Endometrial microvascular endothelial cells (primary cell): ENCODE results near the gene WWOX. TPM values are rescaled to one million over a fixed set of nuclear protein-coding genes. Genes with fewer than 3 reads are reported as not detected.

Source experiments
- in situ Hi-C: cut with HindIII; loops from 2 replicates; pipeline ENCODE4 v1.10.0; 2017; ENCODE audit warnings: low sequenced_read_pairs, low pct_unique_long_range_greater_than_20kb; ENCODE audit errors: inconsistent ontology term
- total RNA-seq: library from RNA; depleted of rRNA; stranded (reverse); fragments of >200 nt; gene quantifications from one replicate; pipeline ENCODE4 v1.2.3, GENCODE V29; 2015; ENCODE audit errors: inconsistent ontology term

The WWOX gene
- total RNA-seq, 1 donor from 2014 or later = 6.4 TPM

DNA sequence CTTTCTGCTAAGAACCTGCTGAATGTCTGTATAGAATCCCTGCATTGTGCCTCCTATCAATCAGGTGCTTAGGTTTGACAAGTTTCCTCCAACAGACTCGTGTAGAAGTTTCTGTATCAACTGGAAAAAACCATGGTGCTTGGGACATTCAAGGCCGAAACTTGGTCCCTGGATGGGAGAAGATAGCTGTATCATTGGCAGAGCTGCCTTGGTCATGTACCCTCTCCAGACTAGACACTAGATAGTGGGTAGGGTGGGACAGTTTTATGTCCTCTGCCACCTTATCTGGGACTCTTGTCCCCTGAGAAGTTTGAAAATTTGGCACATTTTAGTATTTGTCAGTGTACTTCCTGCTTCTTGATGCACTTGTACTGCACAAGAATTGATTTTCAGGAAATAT, 520.8 kb downstream of the WWOX start:
- in situ Hi-C loops = no loop called here

DNA sequence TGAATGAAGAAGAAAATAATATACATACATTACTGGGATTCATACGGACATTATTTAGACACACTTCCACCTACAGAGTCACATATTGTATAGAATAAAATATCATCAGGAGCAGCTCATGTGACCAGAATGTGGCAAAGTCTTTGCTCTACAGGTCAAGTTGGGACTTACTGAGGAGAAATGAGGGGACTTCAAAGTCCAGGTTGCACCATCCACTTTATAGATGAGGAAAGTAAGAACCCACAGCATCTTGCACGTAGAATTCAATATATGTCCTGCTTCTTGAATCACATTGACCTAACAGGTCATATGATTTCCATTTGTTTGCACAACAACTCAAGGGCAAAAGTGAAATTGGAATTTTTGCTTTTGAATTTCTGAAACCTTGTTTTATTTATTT, 524.3 kb downstream of the WWOX start:
- in situ Hi-C loops = no loop called here

DNA sequence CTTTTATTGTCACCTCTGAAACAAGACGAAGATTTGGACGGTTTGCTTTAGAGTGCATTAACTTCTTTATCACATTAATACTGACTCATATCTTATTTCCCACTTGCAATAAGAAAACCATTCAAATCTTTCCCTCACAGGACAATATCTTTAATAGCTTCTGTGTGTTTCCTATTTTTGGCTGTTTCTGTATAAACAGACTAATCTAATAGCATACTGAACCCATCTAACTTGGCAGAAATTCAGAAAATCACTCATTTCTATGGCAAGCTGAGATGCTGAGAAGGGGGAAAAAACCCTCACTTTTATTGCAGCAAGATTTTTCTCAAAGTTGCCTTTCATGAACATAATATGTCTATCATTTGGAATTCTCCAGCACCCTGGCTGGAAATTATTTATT, 524.9 kb downstream of the WWOX start:
- in situ Hi-C loops = no loop called here

DNA sequence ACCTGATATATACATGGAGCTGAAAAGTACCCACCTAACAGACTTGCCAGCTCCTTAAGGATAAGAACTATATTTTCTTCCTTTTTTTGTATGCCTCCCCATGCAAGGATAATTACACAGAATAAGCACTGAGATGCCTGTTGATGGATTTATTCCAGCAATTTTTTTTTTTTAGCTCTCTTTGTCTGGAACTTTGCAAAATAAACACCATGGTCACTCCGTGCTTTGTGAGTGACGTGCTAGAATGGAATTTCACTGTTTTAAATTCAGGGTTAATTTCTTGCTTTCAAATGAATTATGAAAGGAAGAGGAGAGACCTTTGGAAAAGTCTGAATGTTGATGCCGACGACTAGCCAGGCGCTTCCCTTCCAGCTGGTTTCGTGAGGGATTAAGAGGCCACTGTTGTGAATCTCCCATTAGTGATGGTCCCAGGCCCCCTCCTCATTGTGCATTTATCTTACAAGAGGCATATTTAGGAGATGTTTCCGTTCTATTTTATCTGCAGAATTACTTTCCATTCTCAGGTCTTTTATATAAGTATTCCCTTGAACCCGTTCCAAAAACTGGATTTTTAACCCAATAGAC, 529.1 kb downstream of the WWOX start:
- in situ Hi-C loops = no loop called here

DNA sequence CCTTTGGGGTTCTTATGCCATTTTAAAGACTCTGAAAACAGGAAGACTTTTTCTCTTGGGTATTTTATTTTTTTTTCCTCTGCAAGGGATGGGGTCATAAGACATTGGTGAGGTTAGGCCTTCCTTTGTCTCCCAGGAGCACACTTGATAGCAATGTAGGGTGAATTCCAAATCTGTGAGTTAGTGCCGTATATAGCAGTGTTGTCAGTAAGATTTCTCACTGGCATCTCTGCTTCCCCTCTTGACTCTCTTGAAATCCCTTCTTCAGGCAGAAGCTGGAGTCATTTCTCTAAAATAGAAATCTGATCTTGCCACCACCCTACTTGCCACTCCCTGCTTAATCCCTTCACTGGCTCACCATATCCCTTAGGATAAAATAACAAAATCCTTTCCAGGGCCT, 529.7 kb downstream of the WWOX start:
- in situ Hi-C loops = no loop called here

DNA sequence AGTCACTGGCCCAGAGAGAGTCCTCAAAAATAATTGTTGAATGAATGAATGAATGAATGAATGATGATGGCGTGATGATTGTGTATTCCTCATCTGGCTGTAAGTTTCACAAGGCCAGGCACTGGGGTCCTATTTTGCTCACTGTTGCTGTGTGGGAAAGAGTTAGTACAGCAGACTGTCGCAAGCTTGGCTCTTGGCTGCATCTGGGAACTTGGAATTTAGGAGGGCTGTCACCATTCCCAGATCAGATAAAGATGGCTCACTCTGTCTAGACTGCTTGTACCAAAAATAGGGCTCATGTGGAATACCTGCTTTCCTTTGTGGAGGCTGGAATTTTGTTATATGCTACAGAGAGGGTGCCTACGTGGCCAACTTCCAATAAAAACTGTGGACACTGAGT, 530.6 kb downstream of the WWOX start:
- in situ Hi-C loops = no loop called here

DNA sequence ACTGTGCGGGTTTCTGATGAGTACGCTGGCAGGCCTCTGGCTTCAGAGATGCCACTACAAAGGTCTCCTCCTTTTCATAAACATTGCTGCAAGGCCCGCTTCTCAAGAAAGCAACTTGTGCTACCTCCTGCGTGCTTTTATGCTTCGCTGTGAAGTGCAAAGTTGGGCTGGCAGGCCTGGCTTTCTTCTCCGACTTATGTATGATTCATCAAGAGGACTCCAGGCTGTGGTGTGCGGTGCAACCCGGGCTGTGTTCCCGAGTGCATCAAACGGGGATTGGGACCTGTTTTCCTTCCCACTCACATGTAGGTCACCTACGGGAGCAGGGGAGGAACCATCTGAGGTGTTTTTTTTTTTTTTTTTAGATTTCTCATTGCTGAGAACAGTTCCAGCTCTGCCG, 534.1 kb downstream of the WWOX start:
- in situ Hi-C loops = no loop called here

DNA sequence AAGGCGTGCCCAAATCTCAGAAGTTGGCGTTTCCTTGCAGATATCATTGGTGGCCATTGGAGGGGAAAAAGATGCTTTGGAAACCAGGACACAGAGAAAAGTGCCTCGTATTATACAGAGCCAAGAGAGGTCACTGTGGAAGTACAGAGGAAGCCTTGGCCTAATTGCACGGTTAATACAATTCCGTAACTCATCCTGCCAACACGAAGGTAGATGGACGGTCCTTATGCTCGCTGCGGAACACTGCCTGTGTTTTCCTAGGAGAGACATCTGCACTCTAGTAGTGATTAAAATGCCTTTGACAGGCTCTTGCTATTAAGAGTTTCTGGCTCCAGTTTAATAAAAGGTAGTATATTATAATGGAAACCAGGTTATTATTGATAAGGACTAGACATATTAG, 536.4 kb downstream of the WWOX start:
- in situ Hi-C loops = no loop called here

DNA sequence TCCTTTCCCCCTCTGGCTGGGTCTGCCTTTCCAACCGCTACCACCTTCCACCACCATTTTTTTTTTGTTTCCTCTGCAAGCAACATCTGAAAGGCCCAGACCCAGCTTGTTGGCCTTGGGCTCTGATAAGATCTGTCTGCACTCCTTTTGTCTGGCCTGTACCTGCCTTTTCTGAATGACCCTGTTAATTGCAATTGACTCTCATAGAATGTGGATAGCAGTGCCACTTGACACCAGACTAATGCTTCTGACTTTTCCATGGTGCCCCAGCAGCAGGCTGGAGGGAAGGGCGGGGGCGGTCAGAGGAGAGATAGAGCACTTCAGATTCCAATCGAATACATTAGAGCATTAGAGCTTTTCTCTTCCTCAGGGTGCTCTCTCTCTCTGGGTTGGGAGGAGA, 538.9 kb downstream of the WWOX start:
- in situ Hi-C loops = no loop called here

DNA sequence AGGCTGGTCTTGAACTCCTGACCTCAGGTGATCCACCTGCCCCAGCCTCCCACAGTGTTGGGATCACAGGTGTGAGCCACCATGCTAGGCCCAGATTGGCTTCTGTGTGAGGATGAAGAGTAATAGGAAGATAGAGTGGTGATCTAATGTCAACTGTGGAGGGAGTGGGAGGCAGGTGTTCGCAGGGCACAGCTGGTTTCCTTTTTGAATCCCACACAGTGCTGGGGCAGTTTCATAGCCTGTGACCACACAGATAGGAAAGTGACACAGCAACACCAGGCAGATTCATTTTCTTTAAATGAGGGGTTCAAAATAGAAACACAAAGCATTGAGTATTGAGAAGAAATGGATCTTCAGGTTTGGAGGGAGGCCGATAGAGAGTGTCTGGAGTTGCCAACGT, 540.3 kb downstream of the WWOX start:
- in situ Hi-C loops = no loop called here

DNA sequence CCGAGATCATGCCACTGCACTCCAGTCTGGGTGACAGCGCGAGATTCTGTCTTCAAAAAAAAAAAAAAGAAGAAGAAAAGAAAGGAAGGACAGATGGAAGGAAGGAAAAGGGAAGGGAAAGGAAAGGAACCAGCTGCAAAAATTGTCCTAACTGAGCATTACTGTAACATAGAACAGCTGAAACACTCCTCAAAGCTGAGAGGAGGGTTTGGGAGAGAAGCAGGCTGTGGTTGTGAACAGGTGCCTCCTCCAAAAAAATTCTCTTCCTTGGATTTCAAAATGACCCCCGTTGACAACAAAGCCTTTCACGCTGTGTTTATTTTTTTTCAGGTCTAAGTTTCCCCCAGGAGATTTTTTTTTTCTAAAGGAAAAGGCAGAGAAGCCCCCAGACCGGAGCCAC, 541.4 kb downstream of the WWOX start:
- in situ Hi-C loops = no loop called here

DNA sequence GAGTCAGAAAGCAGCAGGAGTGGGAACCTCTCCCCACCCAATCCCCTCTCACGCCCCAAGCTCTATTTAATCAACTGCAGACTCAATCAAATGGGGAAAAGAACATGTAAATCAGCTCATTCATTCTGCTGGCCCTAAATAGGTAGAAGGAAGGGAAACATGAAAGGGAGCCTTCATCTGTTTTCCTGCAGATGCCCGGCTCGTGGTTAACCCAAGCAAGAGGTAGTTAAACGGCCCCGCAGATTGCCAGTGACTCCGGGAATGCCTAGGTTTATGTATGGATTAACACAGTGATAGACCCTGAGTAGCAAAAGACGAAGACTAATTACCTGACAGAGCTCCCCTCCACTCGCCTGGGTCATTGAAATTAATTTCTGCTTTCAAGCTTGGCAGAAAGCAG, 542.0 kb downstream of the WWOX start:
- in situ Hi-C loops = no loop called here

DNA sequence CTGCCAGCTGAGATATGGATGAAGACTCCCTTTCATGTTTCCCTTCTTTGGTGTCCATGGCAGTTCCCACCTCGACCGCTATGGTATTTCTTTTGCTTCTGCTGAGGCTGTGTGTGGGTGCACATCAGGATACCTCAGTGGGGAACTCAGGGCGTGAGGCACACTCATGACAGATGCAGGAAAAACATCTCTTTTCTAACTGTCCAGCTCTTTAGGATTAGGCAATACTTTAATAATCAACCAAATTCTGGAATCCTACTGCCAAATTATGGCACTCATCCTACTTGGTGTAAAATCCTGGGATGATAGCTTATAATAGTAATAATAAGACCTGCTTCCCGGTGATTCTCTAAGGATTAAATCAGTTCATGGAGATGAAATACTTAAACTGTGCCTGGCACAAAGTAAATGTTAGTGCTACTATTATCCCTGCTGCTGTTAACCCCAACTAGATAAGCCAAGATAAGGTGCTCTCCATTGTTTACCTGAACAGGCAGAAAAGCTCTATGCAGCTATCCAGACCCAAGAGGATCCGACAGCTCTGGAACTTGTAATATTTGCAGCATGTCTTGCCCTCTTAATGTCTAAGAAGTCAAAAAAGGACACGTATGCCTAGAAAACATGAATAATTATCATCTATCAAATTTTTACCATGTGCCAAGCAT, 543.3 kb downstream of the WWOX start:
- in situ Hi-C loops = no loop called here

DNA sequence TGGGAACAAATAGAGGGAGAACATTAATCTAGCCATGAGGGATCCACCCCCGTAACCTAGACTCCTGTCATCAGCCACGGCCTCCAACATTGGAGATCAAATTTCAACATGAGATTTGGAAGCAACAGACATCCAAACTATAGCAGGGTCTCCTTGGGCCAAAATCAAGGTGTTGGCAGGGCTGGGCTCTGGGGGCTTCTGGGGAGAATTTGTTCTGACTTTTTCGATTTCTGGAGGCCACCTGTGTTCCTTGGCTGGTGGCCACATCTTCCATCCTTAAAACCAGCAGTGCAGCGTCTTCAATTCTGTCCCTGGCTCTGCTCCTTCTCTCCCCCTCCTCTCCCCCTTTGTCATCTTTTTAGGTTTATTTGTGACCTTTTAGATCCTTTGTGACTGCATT, 546.2 kb downstream of the WWOX start:
- in situ Hi-C loops = no loop called here

DNA sequence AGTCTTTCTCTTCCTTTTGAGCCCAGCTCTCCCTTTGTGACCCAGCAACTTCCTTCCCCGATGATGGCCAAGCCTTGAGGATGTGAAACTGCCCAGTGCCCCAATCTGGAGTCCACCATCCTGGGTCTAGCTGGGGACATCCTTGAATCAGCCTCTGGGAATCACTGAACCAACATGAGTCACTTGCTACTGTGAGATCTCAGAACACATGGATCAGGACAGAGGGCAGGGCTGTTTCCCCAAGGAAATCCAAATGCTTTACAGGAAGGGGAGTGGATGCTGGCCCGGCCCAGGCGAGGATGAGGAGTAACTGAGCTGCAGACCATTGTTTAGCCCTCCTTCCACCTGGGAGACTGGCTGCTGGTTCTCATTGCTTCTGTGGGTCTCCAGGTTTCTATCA, 547.6 kb downstream of the WWOX start:
- in situ Hi-C loops = no loop called here

DNA sequence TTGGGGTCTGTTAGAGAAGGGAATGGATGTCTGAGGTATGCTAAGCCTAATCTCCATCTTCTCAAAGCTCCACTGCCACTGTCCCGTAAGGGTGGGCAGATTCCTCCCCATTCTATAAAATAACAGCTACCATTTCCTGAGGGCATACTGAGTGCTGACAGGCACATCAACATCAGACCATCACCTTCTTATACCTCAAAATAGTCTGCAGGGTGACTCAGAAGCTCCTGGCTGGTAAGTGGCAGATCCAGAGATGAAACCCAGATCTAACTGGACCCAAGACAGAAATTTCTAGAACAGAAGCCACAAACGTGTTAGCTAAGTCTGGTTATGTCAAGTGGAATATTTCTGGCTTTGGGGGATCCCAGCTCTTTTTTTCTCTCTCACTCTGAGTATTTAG, 548.0 kb downstream of the WWOX start:
- in situ Hi-C loops = no loop called here

DNA sequence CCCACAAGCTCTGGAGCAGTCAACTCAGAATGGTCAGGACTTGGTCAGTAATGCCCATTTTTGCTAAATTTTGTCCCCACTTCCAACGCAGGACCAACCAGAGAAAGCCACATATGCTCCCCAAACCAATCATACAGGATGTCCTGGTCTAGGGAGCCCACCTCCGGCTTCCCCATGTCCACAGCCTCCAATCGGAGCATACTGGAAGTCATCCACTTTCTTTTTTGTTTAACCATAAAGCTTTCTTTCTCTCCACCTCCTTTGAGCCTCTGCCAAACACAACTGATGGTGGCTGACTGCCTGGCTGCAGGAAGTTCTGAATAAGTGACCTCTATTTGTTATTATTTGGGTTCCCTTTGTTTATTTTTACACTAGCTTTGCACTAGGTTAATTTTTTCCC, 549.1 kb downstream of the WWOX start:
- in situ Hi-C loops = no loop called here

DNA sequence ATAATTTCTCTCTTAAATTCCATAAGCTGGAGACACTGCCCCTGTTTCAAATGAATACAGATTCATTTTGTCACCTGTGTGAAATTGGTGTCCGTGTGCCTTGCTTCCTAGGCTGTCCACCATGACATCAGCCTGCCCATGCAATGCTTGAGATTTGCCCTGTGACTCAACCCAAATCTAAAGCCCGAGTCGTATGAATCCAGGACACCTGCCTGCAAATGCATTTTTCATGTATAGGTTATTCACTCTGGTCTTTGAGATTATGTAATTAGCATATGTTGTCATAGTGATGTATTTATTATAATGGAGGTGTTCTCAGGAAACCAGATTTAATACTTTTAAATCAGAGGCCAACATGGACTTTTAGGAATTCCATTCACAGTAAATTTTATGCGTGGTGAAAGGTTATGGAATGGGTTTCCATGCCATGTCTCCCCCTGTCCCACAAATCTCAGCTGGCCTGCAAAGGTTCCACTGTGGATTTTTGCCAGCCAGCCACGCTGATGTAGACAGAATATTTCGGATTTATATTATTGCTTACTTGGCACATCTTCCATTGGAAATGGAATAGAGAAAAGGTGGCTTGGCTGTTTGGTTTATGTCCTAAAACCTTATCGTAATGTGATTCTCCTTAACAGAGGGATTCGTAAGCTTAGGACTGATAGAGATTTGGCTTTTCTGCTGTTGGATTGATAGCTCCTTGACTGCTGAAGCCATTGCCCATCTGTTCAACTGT, 551.1 kb downstream of the WWOX start:
- in situ Hi-C loops = no loop called here

DNA sequence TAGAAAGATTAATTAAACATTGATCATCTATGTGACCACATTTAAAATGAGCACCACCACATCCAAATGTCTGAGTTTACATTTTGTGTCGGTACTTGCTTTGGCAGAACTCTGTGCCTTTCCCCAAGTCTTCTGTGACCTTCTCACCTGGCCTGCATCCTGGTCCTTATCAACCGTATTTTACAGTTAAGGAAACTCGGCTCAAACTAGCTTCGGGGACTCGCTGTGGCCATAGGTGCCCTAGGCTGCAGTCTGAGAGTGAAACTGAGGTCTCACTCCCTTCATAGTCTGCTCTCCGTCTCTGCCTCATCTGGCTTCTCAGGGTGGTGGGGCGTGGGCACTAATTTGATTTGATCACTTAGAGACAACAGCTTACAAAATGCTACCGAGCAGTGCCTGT, 555.5 kb downstream of the WWOX start:
- in situ Hi-C loops = no loop called here

DNA sequence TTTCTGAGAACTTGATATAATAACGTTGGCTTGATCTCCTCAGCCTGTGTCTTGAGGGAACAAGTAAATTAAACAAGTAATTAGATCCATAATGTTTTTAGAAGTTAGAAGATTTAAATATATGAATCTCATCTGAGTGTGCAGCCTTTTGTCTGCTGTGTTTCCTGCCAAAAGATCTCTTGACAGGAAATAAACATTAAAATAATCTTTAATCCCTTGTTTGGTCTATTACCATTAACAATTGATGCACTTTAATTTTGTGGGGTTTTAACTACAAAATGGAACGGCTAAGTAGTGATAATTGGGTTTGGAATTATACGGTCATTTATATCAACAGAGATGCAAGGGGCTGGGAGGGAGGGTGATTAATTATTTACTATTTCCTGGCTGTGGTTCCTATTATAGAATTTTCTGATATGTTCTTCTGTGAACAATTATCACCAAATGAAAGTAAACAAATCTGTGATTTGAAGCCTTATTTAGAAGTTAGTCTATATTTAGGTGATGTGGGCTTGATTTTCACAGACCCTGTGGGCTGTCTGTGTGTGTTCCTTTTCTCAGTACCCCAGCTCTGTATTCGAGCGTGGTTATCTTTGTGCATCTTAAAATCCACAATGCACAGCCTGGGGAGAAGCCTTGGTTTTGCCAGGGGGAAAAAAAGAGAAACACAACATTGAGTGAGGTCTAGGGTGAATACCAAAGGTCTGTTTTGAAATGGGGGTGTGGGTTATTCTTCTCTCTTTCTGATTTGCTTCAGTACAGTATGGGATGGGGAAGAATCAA, 556.1 kb downstream of the WWOX start:
- in situ Hi-C loops = no loop called here
